GM12878 (cell line): ENCODE measurements around the gene LARGE1. TPM values are rescaled to one million over a fixed set of nuclear protein-coding genes. Genes with fewer than 3 reads are reported as not detected.

Experiments
- CHD2 ChIP-seq: IDR thresholded peaks from 2 replicates; pipeline ENCODE4 v1.6.1; 2011; ENCODE audit warnings: low read depth, low read length, improper control_type of control experiment, borderline replicate concordance
- CHD4 ChIP-seq: fragments of 200-600 bp; sonication (generic); IDR thresholded peaks from 2 replicates; pipeline ENCODE4 v1.6.1; 2016; ENCODE audit warnings: mild to moderate bottlenecking
- EED ChIP-seq: sonication (generic); IDR thresholded peaks from 2 replicates; pipeline ENCODE4 v1.6.1; 2016; ENCODE audit warnings: antibody characterized with exemption, low read depth
- ELK1 ChIP-seq: IDR thresholded peaks from 2 replicates; pipeline ENCODE4 v1.6.1; 2012; ENCODE audit warnings: low read depth, low read length, improper control_type of control experiment
- REST ChIP-seq: IDR thresholded peaks from 2 replicates; pipeline ENCODE4 v1.6.1; 2012; ENCODE audit warnings: mild to moderate bottlenecking, low read depth, low read length
- SP1 ChIP-seq: IDR thresholded peaks from one replicate; pipeline ENCODE4 v1.6.1; 2011; ENCODE audit warnings: low read depth, low read length
- TAF1 ChIP-seq: IDR thresholded peaks from 2 replicates; pipeline ENCODE4 v1.6.1; 2011; ENCODE audit warnings: mild to moderate bottlenecking, low read depth, low read length, borderline replicate concordance
- YY1 ChIP-seq: IDR thresholded peaks from 2 replicates; pipeline ENCODE4 v1.6.1; 2011; ENCODE audit warnings: low read depth, mild to moderate bottlenecking, low read length
- polyA plus RNA-seq, 11 experiments: library from polyadenylated mRNA; depleted of rRNA in 4 of 11; unstranded in 6 of 11; stranded (reverse) in 5 of 11; fragments of >200 nt; fragmentation: Nextera tagmentation in 4 of 11; fragmentation: Illumina TruSeq in 1 of 11; extraction: Ambion mirVana in 4 of 11; extraction: Trizol in 1 of 11; gene quantifications; 1 replicate in 1 of 11; 2 replicates in 10 of 11; pipeline versions ENCODE4 v1.2.1 to v1.2.3, GENCODE V29; 2011 to 2016; ENCODE audit warnings: inconsistent platforms in 2 of 11, missing spikeins in 2 of 11, low read depth in 1 of 11
- total RNA-seq, 4 experiments: library from RNA; depleted of rRNA in 3 of 4; stranded (reverse); fragments of >200 nt in 3 of 4; fragmentation: Illumina TruSeq in 1 of 4; extraction: Trizol in 1 of 4; gene quantifications; 2 replicates each; pipeline versions ENCODE4 v1.2.1 to v1.2.3, GENCODE V29; 2013 to 2021

LARGE1 gene
- total and polyA plus RNA-seq, 10 of the 15 experiments (the other 5 are each of a cell fraction or from before 2014, with no cell fraction given), result 3.2 to 41.4 (median 17.3) TPM

GRCh38 chr22:33921525-33922348 is 1.5 kb upstream of the LARGE1 start (continued):
- TF ChIP-seq ELK1, result no peak
- TF ChIP-seq YY1, result peak; percentile 59
- TF ChIP-seq EED, result no peak
- 0 out of 2 replicates have a peak, but pooled peaks have one; percentile 12 for TF ChIP-seq CHD2
- TF ChIP-seq TAF1, result peak; percentile 26; the same call in 1 of the 2 replicates
- TF ChIP-seq SP1, result peak; percentile 88
- TF ChIP-seq CHD4, result no peak
- no peak for TF ChIP-seq REST
